NCI-H1092 treated with DMSO at 0.1 percent for 48 hours (cell line): ENCODE measurements around the gene EPSTI1.

Experiments used
- DNase-seq: peaks from one replicate; lab custom pipeline; 2025; lab: John Stamatoyannopoulos, UW

The EPSTI1 gene

GRCh38 chr13:42847891-42848663, 144.0 kb downstream of the EPSTI1 start:
- DNase-seq: no peak

DNA sequence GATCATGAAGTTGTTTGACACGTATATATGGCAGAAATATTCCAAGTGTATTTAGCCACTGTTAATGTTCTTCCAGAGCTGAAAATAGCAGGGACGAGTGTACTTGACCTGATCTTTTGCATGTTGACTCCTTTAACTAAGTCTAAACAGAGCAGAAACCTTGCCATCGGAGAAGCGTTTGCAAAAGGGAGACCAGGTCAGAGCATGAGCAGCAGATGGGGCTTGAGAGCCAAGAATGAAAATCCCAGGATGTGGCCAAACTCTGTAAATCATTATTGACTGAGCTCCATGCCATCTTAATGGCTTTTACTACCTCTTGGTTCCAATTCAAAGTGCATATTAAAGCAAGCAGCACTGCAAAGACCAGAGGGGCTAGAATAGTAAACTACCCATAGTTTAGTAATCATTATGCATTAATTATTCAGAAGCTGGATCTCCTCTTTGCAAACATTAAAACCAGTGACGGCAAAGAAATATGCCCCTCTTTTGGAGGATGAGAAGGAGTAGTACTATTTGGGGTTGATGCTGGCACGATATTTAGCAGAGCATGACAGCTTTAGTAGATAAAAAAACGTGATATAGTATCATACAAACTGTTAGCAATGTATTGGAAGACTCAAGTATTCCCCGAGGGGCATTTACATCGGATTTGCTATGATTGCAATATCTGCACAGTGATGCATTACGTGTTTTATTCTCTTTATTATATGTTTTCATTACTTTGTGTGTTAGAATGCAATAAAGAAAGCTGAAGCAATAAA, 154.9 kb downstream of the EPSTI1 start:
- DNase-seq: peak; percentile 57
